Dedifferentiated amniotic fluid mesenchymal stem cell (primary cell): ENCODE results near the gene LARGE1.

Source experiments
- DNase-seq: peaks from one replicate; pipeline ENCODE4 v3.0.0-alpha.2; 2016; ENCODE audit errors: extremely low spot score

LARGE1 gene

DNA sequence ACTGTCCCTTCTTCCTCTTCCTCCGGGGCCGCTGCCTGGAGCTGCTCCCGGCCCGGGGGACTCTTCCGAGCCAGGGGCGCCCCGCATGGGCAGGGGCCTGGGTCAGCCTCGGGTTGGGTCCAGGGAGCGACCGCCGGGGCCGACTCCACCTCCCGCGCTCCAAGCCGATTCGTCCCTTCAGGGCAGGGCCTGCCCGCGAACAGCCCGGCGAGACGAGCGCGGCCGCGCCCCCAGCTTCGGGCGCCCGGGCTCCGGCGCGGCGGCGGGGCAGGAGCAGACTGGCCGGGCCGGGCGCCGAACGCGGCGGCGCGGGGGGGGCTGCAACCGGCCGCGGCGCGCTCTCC is at the start of gene LARGE1:
Gene LARGE1, minus strand, starts transcription at position 280 of the 344 bp plus-strand sequence.
- DNase-seq, result no peak

DNA sequence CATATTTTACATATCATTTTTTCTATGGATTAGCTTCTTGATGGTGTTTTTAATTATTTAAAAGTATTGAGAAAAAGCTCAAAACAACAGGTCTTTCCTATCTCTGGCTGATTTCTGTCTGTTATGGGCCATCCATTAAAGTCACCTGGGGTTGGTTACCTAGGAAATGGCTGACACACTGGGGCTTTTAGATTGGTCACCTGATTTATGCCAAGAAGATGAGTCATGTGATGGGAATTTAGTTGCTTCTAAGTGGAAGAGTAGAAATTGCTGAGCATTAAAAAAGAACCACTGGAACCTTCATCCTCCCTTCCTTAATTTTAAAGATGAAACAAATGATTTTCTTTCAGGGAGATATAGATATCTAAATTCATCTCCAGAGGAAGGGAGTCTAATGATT is 48.8 kb upstream of the LARGE1 start:
- no peak for DNase-seq

DNA sequence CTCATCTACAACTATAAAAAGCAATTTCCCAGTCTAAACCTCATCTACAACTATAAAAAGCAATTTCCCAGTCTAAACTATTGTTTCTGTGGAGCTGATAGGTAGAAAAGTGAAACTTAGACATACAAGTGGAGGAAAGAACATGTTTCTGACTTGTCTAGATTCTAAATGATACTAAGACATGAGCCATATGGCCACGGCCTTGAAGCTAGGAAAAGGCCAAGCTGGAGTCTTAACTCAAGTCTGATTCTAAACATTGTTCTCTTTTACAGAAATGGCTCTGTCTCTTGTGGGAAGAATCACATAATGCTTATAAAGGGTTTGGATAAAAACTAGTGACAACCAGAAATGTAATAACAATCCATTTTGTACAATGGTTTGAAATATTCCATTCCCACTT is 43.8 kb upstream of the LARGE1 start:
- DNase-seq, result no peak

DNA sequence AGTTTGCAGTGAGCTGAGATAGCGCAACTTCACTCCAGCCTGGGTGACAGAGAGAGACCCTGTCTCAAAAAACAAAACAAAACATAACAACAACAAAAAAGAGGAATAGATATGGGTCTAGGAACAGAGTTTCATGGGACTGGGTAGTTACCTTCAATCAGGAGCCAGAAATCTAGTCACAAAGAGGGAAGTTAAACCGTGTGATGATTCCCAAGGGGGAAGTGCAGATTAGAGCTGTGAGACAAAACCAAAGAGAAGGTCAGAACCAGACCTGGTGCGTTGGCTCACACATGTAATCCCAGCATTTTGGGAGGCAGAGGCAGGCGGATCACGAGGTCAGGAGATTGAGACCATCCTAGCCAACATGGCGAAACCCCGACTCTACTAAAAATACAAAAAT is 42.1 kb upstream of the LARGE1 start:
- DNase-seq, result no peak

DNA sequence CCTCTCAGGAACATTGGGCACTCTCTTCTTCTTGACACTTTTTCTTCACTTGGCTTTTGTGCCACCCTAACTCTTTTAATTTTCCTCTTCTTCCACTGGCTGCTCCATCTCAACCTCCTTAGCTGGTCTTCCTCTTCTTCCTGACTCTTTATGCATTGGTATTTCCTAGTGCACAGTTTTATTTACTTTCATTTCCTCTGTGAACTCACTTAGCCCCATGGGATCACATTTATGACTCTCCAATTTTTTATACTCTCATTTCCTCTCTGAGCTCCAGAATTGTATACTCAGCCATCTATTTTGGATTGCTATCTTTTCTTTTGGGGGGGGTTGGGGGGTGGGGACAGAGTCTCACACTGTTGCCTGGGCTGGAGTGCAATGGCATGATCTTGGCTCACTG is 38.5 kb upstream of the LARGE1 start:
- DNase-seq, result no peak

DNA sequence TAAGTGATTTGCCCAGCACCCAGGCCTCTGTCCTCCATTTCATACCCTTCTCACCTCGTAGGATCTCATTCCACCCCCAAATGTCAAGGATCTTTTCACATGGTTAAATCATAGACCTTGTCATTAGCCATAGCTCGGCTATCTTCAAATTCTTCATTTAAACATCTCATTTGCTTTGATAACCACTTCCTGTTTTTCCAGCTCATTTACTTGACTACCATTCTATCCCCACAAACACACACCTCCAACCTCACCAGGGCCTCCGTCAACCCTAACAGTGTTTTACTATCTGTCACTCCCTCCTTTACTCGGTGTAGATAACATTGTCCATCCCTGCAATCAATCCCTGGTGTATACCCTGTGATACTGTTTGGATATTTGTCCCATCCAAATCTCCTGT is 36.8 kb upstream of the LARGE1 start:
- DNase-seq, result no peak

DNA sequence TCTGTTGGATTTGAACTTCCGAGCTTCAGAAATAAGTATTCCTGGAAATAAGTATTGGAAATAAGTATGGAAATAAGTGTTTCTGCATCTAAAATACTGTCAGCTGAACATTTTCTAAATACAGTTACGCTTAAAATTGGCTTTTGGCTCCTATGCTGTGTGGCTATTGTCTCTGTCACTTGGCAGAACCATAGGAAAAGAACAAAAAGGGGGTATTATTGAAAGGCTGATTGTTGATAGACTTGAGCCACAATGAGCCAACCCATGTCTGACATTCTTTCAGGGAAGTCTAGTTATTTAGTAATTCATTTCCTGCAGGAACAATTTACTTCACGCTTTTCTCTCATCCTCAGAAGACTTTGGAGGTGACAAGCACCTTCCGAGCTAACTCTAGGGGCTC is 32.5 kb upstream of the LARGE1 start:
- no peak for DNase-seq

DNA sequence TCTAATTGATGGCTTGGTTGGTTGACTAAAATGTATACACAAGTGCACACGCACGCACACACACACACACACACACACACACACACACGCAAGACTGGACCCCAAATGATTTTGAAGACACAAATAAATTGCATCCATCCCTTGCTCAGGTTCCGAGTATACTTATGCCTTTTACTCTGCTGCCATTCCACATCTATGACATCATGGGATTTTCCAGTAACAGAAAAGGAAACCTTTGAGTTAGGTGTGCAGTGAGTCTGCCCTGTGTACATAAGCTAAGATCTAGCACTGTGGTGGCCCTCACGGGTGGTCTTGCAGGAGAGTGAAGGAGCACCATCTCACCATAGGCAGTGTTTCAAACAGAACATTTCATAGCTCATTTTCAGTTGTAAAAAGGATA is 20.5 kb upstream of the LARGE1 start:
- no peak for DNase-seq

DNA sequence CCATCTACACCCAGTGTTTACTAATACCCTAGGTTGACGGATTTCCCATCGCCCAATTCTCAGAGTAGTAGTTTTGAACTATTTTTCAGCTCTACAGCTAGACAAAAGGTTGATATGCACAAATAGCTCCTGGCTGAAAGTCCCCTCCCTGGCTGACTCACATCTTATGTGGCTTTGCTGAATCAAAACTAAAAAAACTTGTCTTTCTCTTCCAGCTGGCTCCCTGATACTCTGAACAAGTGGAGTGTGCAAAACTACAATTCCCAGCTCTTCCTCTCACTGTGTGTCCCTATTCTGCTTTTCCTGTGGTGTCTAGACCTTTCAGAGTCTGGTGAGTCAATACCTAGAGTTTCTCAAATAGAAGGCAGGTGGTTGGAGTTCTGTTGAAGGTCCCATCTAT is 12.7 kb upstream of the LARGE1 start:
- DNase-seq, result no peak

DNA sequence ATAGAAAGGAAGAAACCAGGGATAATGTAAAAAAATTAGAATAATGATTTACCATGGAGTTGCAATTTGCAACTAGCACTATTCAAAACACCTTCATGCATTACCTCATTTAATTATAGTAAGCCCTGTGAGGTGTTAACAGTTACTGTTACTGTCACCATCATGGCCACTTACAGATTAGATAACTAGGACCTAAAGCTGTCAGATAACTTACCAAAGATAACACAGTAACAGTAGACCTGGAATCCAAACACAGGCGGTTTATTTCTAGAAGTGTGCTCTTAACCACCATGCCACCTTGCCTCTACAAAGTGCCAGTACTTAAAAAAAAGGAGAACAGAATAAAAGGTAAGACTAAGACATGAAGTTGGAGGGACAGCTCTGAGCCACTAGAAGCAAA is 11.1 kb upstream of the LARGE1 start:
- no peak for DNase-seq

DNA sequence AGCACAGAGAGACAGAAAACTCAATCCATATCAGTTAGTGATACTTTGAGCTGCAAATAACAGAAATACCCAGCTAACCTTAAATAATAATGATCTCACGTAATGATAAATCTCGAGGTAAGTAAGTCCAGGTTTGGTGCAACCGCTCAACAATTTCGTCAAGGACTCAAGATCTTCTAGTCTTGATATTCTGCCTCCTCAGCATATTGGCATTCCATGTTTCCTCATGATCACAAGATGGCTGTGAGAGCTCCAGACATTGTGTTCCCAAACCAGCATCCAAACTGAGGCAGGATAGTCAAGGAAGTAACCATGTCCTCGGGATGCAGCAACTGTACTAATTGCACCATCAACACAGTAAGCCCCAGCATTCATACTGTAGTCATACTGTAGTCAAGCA is 7.5 kb upstream of the LARGE1 start:
- DNase-seq, result no peak

DNA sequence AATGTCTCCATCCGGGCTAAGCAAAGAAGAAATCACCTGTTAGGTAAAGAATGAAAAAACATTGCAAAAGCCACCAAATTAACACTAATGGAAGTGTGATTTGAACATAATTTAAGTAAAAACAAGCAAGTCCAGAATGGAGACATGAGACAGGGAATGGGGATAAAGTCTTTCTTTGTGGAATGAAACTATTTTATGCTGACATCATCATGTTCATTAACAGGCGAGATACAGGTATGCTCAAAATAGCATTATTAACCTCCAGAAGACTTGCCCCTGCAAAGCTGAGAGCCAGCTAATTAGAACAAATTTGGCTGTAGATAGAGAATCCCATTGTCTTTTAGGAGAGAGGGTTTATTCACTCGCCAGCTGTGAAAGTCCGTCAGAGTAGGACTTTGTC is 4.9 kb upstream of the LARGE1 start:
- no peak for DNase-seq

DNA sequence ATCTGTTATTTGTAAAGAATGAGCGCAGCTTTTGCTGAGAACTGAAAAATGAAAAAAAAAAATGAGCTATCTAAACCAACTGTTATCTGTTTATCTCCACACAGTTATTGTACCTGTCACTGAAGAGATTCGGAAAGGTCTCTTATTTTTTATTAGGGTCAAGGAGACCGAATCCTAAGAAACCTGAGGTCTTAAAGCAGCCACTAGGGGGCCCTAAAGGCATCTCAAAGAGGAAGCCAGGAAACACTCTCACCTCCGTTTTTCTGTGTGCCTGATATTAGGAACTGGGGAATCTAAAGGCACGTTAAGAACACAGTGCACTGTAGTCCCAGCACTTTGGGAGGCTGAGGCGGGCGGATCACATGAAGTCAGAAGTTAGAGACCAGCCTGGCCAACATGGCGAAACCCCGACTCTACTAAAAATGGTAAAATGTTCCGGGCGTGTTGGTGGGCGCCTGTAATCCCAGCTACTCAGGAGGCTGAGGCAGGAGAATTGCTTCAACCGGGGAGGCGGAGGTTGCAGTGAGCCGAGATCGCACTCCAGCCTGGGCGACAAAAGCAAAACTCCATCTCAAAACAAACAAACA is 3.5 kb upstream of the LARGE1 start:
- peak; percentile 58 for DNase-seq

DNA sequence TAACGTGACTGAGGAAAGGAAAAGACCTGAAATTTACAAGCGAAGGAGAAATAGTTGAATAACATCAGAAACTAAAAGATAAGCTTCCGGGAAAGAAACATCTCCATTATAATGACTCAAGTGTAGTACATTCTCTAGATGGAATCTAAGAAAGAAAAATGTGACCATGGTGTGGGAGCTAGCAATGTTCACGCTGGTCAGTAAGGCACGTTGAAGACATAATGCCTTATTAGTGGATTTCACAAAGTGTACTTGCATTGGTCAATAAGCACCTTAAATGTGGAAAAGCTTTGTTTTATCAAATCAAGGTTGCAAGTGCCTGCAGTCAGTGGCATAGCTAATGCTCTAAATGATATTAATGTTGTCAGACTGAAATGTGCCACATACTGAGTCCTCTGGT is 2.8 kb upstream of the LARGE1 start:
- DNase-seq, result no peak

DNA sequence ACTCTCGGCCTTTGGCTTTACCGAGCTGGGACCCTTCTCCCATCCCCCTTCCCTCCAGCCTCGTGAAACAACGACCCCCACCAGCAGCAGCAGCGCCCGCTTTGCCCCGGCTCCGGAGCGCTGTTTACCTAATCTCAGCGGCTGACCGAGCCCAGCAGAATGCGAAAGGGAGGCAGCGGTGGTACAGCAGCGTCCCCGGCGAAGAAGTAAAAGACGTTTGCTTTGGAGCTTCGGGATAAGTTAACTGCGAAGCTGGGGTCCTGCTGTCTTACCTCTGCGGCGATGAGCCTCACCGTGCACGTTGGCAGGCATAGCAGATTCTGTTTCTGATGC is 2.0 kb upstream of the LARGE1 start:
- no peak for DNase-seq

DNA sequence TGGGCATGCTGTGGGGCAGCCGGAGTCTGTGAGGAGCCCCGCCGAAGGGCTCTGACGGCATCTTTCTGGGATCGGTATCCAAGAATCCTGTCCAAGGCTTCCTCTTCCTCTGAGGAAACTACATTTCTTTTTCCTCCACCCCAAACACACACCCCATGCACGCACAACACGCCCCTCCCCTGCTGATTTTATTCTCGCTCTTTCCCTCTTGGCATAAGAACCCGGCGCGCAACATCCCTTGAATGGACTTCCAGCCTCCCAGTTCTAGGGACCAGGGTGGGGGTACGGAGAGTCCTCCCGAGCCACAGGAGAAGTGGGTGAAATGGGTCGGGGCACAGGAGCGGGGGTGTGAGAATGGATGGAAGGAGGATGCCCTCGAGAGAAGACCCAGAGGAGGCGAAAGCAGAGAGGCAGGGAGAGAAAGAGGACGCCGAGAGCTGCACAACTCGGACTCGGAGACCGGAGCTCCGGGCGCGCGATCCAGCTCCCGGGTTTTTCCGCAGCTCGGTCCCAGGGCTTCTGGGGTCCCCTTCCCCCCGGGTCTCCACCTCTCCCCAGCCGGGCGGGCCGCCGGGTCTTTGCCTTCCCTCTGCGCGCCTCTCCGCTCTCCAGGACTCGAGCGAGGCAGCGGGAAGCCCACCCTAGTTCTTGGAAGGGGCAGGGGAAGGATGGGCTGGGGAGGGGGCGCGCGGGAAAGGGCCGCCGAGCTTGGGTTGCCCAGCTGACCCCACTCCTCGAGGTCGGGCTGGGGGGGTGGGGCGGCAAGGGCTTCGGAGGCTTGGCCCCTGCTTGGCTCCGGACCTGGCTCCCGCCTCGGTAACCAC is 1.5 kb upstream of the LARGE1 start:
- peak; percentile 34 for DNase-seq

DNA sequence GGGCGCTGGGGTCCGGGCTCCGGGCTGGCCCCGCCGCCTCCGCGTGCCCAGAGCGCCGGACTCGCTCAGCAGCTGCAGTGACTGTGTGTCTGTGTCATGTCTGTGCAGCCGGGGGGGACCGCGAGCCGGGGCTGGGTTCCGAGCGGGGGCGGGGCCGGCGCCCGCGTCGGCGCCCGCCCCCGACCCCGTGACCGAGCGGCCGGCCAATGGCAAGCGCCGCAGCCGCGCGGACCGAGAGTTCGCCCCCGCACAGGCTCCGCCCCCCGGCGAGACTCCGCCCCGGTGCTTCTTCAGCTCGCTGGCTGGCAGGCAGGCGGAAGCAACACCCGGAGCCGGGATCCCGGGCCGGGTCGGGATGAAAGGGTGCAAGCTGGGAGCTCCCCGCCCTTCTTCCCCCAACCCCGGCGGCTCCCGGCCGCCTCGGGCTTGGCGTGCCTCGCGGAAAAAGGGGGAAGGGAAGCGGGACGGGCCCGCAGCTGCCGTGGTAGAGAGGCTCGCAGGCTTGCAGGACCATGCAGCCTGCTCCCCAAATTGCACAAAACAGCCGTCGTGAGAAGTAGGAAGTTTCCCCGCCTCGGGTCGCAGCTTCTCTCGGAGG is 750 bp upstream of the LARGE1 start:
- peak; percentile 96 for DNase-seq

DNA sequence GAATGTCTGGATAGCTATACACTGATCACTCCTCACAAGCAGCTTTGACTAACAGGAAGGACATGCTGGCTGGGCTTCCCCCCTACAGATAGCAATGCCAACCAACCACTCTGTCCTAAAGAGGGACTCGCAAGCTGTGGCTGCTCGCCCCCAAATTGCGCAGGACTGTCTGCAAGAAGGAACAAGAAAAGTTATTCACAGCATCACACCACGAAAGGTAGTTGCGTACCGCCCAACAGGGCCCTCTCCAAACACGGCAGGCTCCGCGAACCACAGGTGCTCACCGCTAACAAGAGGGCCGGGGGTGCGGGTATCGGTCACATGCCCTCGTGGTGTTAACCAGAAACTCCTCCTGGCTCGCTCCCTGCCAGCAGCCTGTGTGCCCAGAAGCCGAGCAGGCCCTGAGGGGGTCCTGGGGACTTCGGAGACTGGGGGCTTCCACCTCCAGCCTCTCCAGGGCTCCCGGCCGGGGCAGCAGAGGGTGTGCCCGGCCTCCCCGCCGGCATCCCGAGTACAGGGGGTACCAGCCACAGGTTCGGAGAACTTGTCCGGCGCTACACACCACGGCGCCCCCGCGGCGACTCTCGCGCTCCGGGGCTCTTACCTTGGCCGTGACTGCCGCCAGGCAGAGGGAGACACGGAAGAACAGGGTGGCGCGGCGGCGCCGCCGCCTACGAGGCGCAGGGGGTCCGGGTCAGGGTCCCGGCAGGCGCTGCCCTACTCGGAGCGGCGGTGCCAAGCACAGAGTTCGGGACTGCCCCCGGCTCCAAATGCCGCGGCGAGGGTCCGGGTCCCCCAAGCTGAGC is 682 bp downstream of the LARGE1 start:
- peak; percentile 19 for DNase-seq

DNA sequence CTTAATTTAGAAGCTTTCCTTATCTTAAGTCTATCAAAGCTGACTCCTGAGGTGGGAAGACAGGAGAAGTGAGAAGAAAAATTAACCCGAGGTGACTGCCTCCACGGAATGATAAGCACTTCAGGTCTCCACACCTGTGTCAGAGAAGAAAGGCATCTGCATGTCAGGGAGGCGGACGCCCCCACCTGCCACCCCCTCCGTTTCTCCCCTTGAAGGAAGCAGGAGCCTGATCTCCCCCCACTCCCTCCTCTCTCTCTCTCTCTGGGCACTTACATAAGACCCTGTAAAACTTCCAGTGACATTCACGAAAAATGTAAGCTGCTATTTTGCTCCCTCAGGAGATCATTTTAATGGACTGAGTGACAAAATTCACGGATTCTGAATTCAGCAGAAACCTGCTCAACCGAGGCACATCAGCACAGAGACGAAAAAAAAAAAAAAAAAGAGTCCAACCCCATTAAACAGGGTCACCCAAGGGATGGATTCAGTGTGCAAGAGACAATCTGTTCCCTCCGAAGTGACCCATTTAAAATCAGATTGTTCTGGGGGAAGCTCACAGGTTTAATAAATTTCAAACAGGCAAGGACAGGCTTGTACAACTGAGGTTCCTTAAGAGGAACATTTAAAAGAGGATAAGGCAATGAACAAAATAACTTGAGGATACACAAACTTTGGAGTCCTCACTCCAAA is 1.5 kb downstream of the LARGE1 start:
- no peak for DNase-seq

DNA sequence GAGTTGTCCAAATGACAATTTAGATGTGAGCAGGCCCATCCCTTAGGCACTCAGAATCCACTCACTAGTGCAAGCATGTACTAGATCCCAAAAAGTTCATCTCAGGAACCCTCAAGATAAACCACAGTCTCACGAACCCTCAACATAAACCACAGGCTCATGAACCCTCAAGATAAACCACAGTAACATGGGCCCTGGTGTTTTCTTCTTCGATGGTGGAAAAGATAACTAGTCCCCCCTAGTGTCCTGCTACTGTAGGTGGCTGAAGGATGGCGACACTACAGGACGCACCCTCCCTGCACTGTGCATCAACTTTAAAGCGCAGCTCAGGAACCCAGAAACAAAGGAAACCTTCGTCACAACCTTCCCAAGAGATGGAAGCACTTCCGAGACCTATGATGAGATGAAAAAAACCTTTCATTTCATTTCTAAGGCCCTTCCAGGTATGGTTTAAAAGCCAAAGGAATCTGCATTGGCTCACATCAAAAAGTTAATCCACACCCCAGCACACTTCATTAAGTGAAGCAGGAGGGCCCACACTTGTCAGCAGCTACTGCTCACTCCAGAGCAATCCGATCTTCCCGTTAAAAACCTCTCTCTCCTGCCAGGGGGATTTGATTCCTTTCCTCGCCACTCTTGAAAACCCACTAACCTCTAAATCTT is 2.4 kb downstream of the LARGE1 start:
- DNase-seq, result no peak

DNA sequence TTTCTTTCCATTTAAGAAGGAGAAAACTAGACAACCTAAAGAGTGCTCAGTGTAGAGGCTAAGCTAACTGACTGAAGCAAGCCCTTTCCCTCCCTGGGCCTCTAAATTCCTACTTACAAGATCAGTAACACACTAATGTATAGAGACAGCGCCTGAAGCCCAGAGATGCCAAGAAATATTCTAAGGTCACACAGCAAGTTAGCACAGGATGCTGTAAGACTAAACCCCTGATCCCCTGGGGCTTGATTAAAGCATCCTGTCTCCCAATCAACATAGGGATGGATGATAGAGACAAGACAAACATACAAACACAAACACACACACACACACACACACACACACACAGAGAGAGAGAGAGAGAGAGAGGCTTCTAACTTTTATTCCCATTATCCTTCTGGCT is 5.6 kb downstream of the LARGE1 start:
- no peak for DNase-seq

DNA sequence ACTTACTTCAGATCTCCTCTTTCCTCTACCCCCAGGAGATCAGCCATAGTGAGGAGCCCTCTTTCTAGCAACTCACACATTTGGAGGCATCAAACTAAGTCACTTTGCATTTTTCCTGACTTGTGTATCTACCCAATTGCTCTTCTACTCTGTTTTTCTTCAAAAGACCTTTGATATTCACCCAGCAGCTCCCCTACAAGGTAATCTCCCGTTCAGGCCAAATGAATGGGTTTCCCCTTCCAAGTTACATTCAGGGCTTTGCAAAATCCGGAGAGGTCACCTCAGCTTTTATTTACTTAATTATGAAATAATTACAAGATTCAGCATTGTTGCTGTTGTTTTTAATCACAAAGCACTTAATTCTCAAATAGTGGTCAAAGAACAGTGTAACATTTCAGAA is 6.1 kb downstream of the LARGE1 start:
- DNase-seq, result no peak
